ACHN (cell line): ENCODE data around the gene SLC6A14.

Experiments used
- DNase-seq: peaks from one replicate; pipeline ENCODE4 v3.0.0-alpha.2; 2015
- in situ Hi-C: cut with HindIII; loops from 2 replicates; pipeline ENCODE4 v1.10.0; 2017; ENCODE audit warnings: low sequenced_read_pairs, low pct_ligation_motif_present, low pct_unique_long_range_greater_than_20kb

The SLC6A14 gene, protein sequence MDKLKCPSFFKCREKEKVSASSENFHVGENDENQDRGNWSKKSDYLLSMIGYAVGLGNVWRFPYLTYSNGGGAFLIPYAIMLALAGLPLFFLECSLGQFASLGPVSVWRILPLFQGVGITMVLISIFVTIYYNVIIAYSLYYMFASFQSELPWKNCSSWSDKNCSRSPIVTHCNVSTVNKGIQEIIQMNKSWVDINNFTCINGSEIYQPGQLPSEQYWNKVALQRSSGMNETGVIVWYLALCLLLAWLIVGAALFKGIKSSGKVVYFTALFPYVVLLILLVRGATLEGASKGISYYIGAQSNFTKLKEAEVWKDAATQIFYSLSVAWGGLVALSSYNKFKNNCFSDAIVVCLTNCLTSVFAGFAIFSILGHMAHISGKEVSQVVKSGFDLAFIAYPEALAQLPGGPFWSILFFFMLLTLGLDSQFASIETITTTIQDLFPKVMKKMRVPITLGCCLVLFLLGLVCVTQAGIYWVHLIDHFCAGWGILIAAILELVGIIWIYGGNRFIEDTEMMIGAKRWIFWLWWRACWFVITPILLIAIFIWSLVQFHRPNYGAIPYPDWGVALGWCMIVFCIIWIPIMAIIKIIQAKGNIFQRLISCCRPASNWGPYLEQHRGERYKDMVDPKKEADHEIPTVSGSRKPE

GRCh38 chrX:116436358-116436816, at the start of gene SLC6A14:
Gene SLC6A14 (plus strand): TSS chrX:116436606. CDS start chrX:116436710, 104 bp downstream.
- in situ Hi-C loops, result no loop called here
- DNase-seq, result no peak

- DNase-seq, result no peak
- in situ Hi-C loops, result no loop called here
Measured at GRCh38 chrX:116395752-116396151, 40.7 kb upstream of the SLC6A14 start.

DNA sequence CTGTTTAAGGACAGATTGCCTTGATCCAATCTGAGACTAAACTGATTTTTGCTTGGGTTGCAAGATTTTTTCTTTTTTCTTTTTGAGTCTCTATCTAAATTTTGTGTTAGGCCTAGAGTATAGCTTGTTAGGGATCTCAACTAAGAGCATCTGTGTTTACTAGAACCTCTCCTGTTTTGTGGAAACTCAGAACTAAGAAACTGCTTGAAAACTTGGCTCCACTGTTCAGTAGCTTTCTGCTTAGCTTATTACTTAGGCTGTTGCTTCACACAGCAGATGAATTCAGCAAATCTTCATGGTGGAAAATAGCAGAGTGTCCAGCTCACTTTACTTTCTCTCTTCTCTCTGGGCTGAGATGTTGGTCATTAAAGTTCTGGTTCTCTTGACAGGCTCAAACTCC, 36.7 kb upstream of the SLC6A14 start:
- in situ Hi-C loops, result no loop called here

DNA sequence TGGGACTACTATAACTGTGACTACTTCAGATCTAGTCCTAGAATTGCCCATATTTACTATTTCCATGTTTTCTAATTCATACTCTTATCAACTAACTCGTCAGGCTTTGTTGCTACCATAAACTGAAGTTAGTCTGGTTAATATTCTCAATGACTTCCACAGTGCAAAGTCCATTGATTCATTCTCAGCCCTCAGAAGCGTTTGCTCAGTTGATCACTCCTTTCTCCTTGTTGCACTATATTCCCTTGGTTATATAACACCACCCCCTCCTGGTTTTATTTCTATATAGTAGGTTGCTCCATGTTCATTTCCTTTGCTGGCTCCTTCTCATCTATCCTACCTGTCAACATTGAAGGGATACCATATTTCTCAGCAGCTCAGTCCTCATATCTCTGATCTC, 27.2 kb upstream of the SLC6A14 start:
- in situ Hi-C loops, result no loop called here
- no peak for DNase-seq

More for the DNA sequence above, 36.7 kb upstream of the SLC6A14 start:
- no peak for DNase-seq

- in situ Hi-C loops, result no loop called here
- DNase-seq, result no peak
Measured at GRCh38 chrX:116413273-116413672, 23.1 kb upstream of the SLC6A14 start.

- in situ Hi-C loops, result no loop called here
- DNase-seq, result no peak
Measured at GRCh38 chrX:116417214-116417613, 19.2 kb upstream of the SLC6A14 start.

DNA sequence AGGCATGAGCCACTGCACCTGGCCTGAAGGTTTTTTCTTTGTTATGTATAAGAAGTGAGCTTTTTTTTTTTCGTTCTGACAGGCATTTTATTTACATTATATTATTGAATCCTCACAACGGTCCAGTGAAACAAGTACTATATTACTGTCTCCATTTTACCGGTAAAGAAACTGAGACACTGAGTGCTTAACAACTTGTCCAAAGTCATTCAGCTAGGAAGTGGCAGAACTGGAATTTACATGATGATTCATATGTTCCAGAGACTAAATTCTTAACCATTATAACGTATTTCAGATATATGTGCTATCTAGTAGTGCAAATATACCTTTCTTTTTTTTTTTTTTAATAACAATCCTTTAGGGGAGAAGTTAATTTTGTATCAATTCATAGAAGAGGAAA, 18.4 kb upstream of the SLC6A14 start:
- no peak for DNase-seq
- in situ Hi-C loops, result no loop called here

- in situ Hi-C loops, result no loop called here
Measured at GRCh38 chrX:116427978-116428377, 8.4 kb upstream of the SLC6A14 start.

DNA sequence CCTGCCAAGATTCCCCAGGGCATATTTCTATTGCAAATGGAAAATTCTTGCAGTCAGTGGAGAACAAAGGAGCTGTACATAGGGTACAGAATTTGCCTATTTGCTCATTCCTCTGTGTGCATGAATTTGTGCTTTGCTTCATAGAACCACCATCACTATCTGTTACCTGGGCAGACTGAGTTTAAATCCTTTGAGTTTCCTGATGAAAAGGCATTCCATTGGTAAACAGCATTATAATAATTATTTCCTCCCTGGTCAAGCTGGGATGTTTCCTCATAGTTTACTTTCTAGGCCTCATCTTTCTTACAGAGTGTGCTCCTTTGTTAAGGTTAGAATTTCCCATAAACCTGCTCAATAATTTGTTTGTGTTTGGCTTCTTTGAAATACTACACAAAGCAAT, 809 bp upstream of the SLC6A14 start:
- in situ Hi-C loops, result no loop called here
- no peak for DNase-seq

More at GRCh38 chrX:116427978-116428377, 8.4 kb upstream of the SLC6A14 start:
- no peak for DNase-seq

DNA sequence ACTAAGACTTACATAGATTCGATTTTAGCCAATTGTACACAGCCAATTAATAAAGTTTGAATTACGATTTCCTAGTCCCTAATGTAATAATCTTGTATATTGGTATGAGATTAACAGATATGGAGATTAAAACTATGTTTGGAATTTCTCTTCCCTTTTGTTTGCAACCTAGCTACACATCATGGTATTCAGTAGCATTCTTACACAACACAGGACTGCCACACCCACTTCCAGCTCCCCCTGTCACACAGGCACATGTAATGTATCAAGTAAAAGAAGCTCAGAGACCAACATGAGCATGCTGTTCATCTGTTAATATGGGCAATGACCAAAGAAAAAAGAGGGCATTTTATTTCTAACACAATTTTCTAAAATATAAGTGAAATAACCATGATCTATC, 12.8 kb downstream of the SLC6A14 start:
- DNase-seq, result no peak
- in situ Hi-C loops, result no loop called here

DNA sequence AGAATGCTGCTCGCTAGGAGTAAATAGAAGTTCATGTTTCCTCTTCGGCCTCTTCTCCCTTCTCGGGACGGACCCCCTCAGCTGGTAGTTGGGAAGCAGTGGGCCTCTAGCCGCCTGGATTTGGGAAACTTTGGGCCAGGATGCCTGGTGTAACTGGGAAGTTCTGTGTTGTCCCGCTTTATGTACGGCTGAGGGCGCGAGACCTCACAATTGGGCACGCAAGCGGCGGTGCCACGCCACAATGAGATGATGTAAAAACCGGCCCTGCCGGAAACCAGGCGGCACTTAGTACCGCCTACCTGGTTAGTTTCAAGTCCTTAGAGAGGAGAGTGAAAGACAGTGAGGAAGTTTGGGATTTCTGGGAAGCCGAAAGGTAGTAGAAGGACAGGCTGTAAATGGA, 26.4 kb downstream of the SLC6A14 start, which contains the start of gene CT83:
Gene CT83 (minus strand): TSS at position 155 of the 400 bp plus-strand sequence. CDS start 120 bp downstream, at position 35.
- in situ Hi-C loops, result no loop called here
- no peak for DNase-seq

DNA sequence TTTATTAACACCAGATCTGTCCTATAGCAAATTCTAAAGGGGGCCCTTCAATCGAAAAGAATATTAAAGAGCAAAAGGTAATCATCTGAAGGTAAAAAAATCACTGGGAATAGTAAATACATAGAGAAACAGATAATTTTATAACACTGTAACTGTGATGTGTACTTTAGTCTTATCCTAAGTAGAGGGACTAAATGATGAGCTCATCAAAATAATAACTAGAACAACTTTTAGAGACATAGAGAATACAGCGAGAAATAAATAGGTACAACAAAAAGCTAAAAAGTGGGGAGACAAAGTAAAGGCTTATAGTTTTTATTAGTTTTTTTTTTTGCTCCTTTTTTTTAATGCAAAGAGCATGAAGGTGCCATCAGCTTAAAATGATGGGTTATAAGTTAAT, 43.7 kb downstream of the SLC6A14 start:
- no peak for DNase-seq
- in situ Hi-C loops, result no loop called here

DNA sequence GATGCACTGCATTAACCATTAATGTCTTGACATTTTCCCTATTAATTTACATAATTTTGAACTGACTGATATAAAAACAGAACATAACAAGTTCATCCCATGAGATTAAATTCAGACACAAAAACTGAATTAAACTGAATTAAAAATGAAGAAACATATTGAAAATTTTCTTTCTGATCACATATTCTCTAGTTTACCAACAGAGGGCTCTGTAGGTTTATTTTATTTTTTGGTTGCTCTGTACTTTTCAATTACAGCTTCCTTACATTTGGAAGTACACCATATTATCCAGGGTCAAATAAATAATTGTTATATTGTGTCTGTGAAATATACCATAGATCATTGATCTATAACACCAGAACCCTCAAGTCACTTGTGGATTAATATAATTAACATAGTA, 53.7 kb downstream of the SLC6A14 start:
- DNase-seq, result no peak
- in situ Hi-C loops, result no loop called here

- DNase-seq, result no peak
- in situ Hi-C loops, result no loop called here
Measured at GRCh38 chrX:116493271-116493670, 56.9 kb downstream of the SLC6A14 start.

- no peak for DNase-seq
- in situ Hi-C loops, result no loop called here
Measured at GRCh38 chrX:116499780-116500179, 63.4 kb downstream of the SLC6A14 start.
